ELF-1 (cell line): ENCODE data around the gene HPCAL4.
A peak's percentile ranks its signal among the peaks of the same experiment; 100 is the strongest.

Experiments
- DNase-seq: peaks from one replicate; pipeline ENCODE4 v3.0.0-alpha.2; 2016; ENCODE audit warnings: low read depth, low spot score

The HPCAL4 gene

DNA sequence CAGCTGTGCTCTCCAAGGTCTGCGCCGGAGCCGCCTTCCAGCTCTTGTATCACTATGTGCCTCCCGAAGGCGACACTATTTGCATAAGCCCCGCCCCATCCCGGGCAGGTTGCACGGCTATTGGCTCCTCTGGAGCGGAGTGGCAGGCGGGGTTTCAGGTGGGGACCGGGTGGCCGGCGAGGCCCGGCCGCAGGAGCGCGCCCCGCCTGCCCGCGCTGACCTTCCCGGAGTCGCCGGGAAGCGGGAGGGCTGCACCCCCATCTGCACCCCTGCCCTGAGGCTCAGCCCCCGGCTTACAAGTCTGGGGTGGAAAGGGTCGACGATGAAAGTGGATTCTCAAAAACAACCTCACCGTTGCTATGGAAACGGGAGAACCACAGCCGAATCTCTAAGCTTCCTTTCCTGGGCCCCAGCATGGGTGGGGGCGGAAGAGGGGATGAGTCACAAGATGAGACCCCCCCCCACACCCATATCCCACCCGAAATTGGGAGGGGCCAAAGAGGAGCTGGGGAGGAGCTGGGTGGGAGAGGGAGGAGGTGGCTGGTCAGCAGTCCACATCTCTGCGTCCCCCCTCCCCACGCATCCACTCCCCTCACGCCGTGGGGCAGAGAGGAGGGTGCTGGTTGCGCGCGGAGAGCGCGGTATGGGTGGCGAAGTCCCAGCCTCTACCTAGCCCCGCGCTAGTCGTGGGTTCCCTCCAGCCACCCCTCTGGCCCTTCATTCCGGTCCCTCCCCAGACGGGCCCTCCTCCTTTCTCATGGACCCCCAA, at the start of gene HPCAL4:
HPCAL4 (minus strand) TSS at position 51 of the 769 bp plus-strand sequence. CDS start 6,830 bp downstream, outside the sequence.
- DNase-seq: peak; percentile 94

DNA sequence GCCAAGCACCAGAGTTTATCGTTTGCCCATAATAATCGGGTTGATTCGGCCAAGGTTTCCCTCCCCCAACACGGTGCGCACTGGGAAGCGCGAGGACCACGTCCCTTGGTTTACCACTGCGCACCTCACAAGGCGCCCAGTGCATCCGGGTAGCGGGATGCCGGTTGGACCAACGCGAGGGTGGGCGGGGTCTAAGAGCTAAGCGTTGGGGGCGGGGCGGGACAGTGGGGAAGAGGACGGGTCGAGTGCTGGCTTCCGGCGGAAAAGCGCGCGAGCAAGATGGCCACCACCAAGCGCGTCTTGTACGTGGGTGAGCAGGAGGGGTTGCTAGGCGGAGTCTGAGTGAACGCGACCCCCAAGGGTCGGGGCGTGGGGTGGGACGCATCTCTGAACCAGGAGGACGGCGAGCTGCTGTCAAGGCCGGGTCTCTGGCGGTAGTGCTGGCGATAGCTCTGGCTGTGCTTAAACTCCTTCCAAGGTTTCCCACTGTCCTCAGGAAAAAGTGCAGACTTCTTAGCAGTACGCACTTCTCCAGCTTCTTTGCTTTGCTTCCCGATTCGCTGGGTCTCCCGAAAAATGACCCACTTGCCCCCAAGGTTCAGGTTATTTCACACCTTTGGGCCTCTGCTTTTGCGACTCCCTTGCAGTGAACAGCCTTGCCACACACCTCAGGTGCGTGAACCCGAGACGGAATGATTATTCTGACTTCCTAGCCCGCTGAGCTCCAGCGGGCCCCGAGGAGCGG, 47.6 kb upstream of the HPCAL4 start, which contains the start of gene PPIE:
PPIE (plus strand) TSS at position 261 of the 745 bp plus-strand sequence; CDS start at position 280, 19 bp downstream.
- DNase-seq: peak; percentile 85

DNA sequence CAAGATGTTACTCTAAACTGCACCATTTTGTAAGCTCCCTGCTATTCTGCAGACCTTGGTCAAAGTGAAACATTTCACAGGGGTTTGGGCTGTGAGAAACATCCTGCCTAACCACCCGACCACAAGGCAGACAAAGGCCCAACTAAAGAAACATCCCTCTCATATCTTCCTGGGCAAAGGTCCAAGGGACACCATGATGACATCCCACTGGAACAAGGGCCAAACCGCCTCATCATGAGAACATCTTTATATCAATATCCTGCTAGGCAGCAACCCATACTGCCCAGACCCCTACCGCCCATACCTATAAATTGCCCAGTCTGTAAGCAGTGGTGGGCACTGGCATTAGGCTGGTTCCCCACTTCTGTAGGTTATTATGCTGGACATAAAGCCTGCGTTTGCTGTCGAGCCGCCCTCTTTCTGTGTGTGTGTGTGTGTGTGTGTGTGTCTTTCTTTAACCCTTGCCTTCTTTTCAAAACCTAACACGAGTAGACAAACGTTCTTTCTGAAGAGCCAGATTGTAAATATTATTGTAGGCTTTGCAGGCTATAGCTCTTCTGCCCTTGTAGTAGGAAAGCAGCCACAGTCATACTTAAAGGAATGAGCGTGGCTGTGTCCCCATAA, 46.4 kb upstream of the HPCAL4 start:
- DNase-seq: no peak

DNA sequence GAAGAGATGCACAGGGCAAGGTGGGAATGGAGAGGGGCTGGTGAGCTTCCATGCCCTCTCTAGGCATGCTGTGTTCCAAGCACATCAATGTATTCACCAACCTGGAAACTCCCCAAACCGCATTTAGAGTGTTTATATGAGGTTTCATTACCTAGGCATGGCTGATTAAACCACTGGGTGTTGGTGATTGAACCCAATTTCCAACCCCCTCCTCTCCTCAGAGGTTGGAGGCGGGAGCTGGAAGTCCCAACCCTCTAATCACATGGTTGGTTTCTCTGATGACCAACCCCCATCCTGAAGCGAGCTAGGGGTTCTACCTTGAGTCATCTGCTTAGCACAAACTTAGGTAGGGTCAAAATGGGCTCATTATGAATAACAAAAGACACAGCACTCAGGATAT, 44.5 kb upstream of the HPCAL4 start:
- no peak for DNase-seq

GRCh38 chr1:39733161-39733560, 41.9 kb upstream of the HPCAL4 start:
- DNase-seq: no peak

DNA sequence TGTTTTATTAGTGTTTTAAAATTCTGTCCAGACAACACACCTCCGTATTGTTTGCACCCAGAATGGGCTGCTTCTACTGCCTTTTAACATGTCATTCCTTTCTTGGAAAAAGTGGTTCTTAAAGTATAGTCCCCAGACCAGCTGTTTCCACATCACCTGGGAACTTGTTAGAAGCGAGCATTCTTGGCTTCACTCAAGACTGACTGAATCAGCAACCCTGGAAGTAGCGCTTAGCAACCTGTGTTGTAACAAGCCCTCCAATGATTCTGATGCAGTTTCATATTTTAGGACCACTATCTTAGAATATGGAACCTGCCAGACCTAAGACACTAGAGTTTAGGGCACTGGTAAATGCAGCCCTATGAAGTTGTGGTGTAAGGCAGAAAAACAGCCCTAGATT, 41.5 kb upstream of the HPCAL4 start:
- no peak for DNase-seq

- DNase-seq: no peak
Observed at GRCh38 chr1:39729842-39730241, 38.6 kb upstream of the HPCAL4 start.

- no peak for DNase-seq
Observed at GRCh38 chr1:39729030-39729429, 37.8 kb upstream of the HPCAL4 start.

GRCh38 chr1:39727932-39728317, 36.7 kb upstream of the HPCAL4 start:
- no peak for DNase-seq

GRCh38 chr1:39727221-39727931, 36.1 kb upstream of the HPCAL4 start:
- no peak for DNase-seq

DNA sequence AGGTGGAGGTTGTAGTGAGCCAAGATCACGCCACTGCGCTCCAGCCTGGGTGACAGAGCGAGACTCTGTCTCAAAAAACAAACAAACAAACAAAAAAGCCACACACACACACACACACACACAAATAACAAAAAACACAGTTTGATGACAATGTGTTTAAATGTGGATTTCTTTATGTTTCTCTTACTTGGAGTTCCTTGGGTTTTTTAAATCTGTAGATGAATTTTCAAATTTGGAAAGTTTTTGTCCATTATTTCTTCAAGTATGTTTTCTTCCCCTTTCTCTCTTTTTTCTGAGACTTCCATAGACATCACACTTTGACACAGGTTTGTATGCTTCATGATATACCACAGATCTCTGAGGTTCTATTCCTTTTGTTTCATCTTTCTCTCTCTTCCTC, 35.4 kb upstream of the HPCAL4 start:
- DNase-seq: no peak

DNA sequence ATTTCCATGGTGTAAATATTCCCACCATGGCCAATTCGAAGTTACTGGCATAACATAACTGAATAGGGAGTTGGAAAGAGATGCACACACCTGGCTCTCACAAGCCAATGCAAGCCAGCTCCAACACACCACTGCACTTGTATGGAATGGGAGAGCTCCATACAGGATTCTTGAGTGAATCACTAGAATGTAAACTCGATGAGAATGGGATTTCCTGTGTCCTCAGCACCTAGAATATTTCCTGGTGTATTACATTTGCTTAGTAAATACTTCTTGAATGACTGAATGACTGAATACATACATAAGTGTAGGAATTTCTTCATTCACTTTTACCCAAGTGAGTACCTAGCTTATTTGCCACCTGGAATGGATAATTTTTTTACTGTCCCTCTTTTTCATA, 31.3 kb upstream of the HPCAL4 start:
- no peak for DNase-seq

GRCh38 chr1:39721664-39722063, 30.4 kb upstream of the HPCAL4 start:
- DNase-seq: no peak

DNA sequence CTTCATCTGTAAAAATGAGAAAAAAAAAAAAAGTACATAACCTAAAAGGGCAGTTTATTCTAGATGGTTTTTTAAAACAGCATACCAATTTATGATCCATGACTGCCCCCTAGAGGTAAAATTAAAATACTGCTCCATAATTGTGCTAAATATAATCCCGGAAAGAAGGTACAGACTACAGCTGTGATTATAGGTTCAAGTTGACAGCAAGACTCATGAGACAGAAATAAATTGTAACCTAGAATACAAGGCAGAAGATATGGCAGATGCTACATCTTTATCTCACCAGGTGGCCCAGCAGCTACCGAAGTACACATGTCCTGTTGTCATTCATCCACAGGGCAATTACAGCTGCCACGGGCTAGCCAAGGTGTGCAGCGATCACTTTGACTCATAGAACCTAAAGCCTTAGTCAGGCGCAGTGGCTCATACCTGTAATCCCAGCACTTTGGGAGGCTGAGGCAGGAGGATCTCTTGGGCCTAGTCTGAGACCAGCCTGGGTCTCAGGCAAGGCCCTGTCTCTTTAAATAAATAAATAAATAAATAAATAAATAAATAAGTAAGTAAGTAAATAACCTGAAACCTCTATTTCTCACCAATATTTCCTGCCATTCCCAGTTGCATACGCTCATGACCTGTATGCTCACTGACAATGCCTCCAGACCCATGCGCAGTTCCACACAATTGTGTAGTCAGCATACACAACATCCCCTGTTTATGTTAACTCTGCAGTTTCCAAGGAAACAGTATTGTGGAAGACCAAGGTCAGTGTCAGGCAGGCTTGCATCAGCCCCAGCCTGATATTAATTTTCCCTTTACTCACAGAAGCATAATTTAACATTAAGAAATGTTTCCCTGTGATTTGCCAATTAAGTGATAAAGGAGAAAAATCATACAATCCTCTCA, 29.1 kb upstream of the HPCAL4 start:
- DNase-seq: no peak

DNA sequence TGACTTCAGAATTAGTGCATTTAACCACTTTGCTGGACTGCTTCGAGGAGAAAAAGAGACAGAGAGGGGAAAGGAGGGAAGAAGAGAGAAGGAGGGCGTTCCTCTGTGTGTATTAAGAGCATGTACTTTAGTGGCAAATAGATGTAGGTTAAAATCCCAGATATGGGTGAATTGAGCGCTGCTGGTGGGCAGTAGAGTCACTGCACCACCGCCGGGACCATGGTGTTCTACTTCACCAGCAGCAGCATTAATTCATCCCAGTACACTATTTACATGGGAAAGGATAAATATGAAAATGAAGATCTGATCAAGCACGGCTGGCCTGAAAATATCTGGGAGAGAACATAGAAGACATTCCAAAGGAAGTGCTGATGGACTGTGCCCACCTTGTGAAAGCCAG, 26.6 kb upstream of the HPCAL4 start:
- no peak for DNase-seq

DNA sequence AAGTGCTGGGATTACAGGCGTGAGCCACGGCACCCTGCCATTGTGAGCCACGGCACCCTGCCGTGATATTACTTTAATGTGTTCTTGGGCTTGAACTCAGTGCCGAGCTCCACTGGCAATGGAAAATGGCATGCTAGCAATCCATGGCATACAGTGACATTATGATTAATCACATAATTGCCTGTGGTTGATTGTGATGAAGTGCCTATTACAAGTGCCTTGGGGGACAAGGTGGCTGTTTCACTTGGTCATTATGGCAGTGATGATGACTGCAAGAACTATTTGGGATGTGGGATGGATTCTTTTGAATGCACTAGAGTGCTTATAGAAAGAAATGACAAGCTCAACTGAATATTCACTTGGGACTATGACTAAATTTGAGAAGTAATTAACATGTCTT, 22.3 kb upstream of the HPCAL4 start:
- no peak for DNase-seq

GRCh38 chr1:39711966-39712340, 20.7 kb upstream of the HPCAL4 start:
- DNase-seq: peak; percentile 89

GRCh38 chr1:39711104-39711965, 20.1 kb upstream of the HPCAL4 start:
- DNase-seq: peak; percentile 71

DNA sequence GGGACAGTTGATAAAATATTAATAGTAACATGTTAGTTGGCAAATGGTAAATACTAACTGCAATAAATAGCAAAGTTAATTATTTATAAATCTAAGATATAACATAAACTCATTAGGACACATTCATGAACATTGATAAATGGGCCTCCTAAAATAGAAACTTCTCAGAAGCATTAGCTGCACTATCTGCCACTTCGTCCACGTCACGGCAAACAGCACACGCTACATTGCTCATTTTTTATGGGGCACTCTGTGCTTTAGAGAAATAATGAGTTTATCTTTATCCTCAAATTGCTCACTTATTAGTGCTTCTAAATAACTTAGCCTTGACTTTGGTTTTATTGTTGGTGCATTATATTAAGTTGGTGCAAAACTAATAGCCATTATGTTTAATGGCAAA, 16.3 kb upstream of the HPCAL4 start:
- DNase-seq: no peak

DNA sequence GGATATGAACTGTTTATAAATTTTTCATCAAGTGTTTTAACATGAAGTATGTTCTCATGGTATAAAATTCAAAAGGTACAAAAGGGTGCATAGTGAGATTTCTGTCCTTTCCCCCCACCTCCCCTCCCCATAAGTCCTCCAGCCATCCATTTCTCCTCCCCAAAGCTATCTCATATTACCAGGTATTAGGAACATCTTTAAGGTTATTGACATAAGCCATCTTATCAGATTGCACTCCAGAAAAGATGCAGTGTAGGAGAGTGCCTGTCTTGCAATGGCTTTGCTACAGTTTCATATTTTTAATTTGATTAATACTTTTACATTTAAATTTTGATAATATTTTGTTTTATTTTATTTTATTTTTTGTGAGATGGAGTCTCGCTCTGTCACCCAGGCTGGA, 13.5 kb upstream of the HPCAL4 start:
- no peak for DNase-seq
